ENCODE measurements around the gene PRDM12.

Gene PRDM12

DNA sequence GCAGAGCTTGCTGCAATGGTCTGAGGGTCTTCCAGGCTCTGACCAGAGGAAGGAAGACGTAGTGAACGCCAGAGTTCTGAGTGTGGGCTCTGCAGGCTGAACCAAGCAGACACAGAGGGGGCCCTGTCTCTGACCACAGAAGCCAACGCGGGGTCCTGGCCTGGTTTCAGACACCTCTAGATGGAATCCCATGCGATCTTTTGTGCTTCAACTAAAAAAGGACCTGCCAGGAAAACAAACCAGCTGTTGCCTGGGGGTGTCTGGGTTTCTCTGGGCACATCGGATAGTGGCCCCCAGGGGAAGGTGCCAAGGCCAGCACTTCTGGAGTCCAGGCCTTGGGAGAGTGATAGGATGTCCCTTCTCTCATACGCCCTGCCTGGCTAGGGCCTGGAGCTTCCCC is 12.9 kb downstream of the PRDM12 start:
- TF ChIP-seq, protein P1, sequence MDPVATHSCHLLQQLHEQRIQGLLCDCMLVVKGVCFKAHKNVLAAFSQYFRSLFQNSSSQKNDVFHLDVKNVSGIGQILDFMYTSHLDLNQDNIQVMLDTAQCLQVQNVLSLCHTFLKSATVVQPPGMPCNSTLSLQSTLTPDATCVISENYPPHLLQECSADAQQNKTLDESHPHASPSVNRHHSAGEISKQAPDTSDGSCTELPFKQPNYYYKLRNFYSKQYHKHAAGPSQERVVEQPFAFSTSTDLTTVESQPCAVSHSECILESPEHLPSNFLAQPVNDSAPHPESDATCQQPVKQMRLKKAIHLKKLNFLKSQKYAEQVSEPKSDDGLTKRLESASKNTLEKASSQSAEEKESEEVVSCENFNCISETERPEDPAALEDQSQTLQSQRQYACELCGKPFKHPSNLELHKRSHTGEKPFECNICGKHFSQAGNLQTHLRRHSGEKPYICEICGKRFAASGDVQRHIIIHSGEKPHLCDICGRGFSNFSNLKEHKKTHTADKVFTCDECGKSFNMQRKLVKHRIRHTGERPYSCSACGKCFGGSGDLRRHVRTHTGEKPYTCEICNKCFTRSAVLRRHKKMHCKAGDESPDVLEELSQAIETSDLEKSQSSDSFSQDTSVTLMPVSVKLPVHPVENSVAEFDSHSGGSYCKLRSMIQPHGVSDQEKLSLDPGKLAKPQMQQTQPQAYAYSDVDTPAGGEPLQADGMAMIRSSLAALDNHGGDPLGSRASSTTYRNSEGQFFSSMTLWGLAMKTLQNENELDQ (tag by site-specific recombination; IDR thresholded peaks at IDR 0.05; ENCODE audit: low read depth), result no peak
- TF ChIP-seq, protein P2, sequence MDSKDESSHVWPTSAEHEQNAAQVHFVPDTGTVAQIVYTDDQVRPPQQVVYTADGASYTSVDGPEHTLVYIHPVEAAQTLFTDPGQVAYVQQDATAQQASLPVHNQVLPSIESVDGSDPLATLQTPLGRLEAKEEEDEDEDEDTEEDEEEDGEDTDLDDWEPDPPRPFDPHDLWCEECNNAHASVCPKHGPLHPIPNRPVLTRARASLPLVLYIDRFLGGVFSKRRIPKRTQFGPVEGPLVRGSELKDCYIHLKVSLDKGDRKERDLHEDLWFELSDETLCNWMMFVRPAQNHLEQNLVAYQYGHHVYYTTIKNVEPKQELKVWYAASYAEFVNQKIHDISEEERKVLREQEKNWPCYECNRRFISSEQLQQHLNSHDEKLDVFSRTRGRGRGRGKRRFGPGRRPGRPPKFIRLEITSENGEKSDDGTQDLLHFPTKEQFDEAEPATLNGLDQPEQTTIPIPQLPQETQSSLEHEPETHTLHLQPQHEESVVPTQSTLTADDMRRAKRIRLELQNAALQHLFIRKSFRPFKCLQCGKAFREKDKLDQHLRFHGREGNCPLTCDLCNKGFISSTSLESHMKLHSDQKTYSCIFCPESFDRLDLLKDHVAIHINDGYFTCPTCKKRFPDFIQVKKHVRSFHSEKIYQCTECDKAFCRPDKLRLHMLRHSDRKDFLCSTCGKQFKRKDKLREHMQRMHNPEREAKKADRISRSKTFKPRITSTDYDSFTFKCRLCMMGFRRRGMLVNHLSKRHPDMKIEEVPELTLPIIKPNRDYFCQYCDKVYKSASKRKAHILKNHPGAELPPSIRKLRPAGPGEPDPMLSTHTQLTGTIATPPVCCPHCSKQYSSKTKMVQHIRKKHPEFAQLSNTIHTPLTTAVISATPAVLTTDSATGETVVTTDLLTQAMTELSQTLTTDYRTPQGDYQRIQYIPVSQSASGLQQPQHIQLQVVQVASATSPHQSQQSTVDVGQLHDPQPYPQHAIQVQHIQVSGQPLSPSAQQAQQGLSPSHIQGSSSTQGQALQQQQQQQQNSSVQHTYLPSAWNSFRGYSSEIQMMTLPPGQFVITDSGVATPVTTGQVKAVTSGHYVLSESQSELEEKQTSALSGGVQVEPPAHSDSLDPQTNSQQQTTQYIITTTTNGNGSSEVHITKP (tag by site-specific recombination; IDR thresholded peaks at IDR 0.05), result peak; percentile 74
- no peak for TF ChIP-seq WT1 (tag by site-specific recombination; IDR thresholded peaks at IDR 0.05)
- TF ChIP-seq ZNF302 (tag by site-specific recombination; IDR thresholded peaks at IDR 0.05; ENCODE audit: low read depth), result no peak
- TF ChIP-seq ZNF664 (tag by site-specific recombination; IDR thresholded peaks at IDR 0.05), result no peak
- TF ChIP-seq ZNF155 (tag by site-specific recombination; IDR thresholded peaks at IDR 0.05), result no peak
- TF ChIP-seq GLI4 (tag by site-specific recombination; IDR thresholded peaks at IDR 0.05), result no peak
- no peaks in the 10 kb centered on the region for H3K36me3 ChIP-seq (ENCODE audit: control insufficient read depth in 2 of 2, insufficient read depth in 1 of 2, low read length in 2 of 2)
- ChIA-PET POLR2A (no interaction called here), CTCF (interaction anchor here (2.2 kb wide), 1 partner anchor 216 kb away, joined by 6 read pairs; no protein-coding TSS in a partner anchor)
- no peak overlapping the region for H3K4me3 ChIP-seq (ENCODE audit: low read depth, low read length)
- H3K9me3 ChIP-seq (ENCODE audit: control insufficient read depth, insufficient read depth, low read depth, low read length), result no peaks in the 10 kb centered on the region
- H3K27ac ChIP-seq (ENCODE audit: extremely low read depth, low read depth, low read length), result no peak overlapping the region
- H3K4me1 ChIP-seq (ENCODE audit: control insufficient read depth, insufficient read depth, low read length), result no peaks in the 10 kb centered on the region; the same call in 1 of the 2 replicates

DNA sequence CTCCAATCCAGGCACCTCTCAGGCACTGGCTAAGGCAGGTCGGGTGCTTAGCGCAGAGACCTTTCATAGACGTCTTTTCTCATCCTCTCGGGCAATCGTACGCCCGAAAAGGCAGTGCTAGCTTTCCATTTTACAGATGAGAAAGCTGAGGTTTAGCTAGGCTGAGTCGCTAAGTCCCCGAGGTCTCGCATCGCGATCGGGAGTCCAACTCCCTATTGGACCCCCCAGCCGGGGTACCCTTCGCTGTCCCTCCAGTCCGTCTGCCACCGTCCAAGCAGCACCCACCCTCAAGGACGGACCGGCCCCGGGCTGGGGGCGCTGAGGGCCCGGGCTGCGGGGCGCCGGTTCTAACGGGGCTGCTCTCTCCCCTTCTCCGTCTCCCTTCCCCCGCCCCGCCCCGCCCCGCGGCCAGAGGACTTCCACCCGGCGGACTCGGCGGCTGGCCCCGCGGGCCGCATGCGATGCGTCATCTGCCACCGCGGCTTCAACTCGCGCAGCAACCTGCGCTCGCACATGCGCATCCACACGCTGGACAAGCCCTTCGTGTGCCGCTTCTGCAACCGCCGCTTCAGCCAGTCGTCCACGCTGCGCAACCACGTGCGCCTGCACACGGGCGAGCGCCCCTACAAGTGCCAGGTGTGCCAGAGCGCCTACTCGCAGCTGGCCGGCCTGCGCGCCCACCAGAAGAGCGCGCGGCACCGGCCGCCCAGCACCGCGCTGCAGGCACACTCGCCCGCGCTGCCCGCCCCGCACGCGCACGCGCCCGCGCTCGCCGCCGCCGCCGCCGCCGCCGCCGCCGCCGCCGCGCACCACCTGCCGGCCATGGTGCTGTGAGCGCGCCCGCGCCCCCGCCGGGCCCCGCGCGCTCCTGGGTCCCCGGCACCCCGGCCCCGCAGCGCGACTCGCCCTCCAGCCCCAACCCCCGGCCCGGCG is 16.7 kb downstream of the PRDM12 start:
- POLR2A ChIA-PET, result interaction anchor here (0.9 to 3.1 kb wide), 3 partner anchors 12 to 227 kb away, joined by 3 to 10 read pairs (median 7); partner anchors contain the start of gene EXOSC2
- no peak for TF ChIP-seq ZNF16 (tag by site-specific recombination; IDR thresholded peaks at IDR 0.05; ENCODE audit: low read depth)
- peak; percentile 19; the same call in 1 of the 2 replicates for TF ChIP-seq REST (tag by site-specific recombination; IDR thresholded peaks at IDR 0.05)
- no peak for TF ChIP-seq OSR2 (tag by site-specific recombination; IDR thresholded peaks at IDR 0.05)
- no peak for TF ChIP-seq ZNF146 (tag by site-specific recombination; IDR thresholded peaks at IDR 0.05)
- no peak for TF ChIP-seq ZNF621 (tag by site-specific recombination; IDR thresholded peaks at IDR 0.05)
- no peak for TF ChIP-seq ZNF404 (tag by site-specific recombination; IDR thresholded peaks at IDR 0.05)
- no peak for TF ChIP-seq ZNF658 (tag by site-specific recombination; IDR thresholded peaks at IDR 0.05)
- TF ChIP-seq ZNF555 (tag by site-specific recombination; conservative IDR thresholded peaks at IDR 0.05), result no peak
- TF ChIP-seq ZNF121 (tag by site-specific recombination; IDR thresholded peaks at IDR 0.05), result no peak
- peak; percentile 56 for TF ChIP-seq HIC1 (tag by site-specific recombination; IDR thresholded peaks at IDR 0.05)
- no peak for TF ChIP-seq ZNF175 (tag by site-specific recombination; IDR thresholded peaks at IDR 0.05)
- TF ChIP-seq ZSCAN30 (tag by site-specific recombination; IDR thresholded peaks at IDR 0.05), result peak; percentile 65
- TF ChIP-seq, protein P3, sequence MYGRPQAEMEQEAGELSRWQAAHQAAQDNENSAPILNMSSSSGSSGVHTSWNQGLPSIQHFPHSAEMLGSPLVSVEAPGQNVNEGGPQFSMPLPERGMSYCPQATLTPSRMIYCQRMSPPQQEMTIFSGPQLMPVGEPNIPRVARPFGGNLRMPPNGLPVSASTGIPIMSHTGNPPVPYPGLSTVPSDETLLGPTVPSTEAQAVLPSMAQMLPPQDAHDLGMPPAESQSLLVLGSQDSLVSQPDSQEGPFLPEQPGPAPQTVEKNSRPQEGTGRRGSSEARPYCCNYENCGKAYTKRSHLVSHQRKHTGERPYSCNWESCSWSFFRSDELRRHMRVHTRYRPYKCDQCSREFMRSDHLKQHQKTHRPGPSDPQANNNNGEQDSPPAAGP (tag by site-specific recombination; IDR thresholded peaks at IDR 0.05), result peak; percentile 77

More for the DNA sequence above, 16.7 kb downstream of the PRDM12 start:
- CTCF ChIA-PET, result interaction anchor here (0.6 to 15.8 kb wide), 8 partner anchors 11 to 217 kb away, joined by 3 to 305 read pairs (median 6); no protein-coding TSS in a partner anchor
- H3K4me3 ChIP-seq (ENCODE audit: low read depth, low read length), result peak overlapping the region; percentile 57
- H3K36me3 ChIP-seq (ENCODE audit: control insufficient read depth in 2 of 2, insufficient read depth in 1 of 2, low read length in 2 of 2), result no peaks in the 10 kb centered on the region
- no peak overlapping the region; the same call in 1 of the 2 replicates for H3K27ac ChIP-seq (ENCODE audit: extremely low read depth, low read depth, low read length)
- H3K4me1 ChIP-seq (ENCODE audit: control insufficient read depth, insufficient read depth, low read length), result no peaks in the 10 kb centered on the region; the same call in 1 of the 2 replicates
- no peaks in the 10 kb centered on the region for H3K9me3 ChIP-seq (ENCODE audit: control insufficient read depth, insufficient read depth, low read depth, low read length)

Measured in HEK293 (cell line).